ENCODE results near the gene PDE1C.

PDE1C gene

GRCh38 chr7:31874631-31875386 is 195.4 kb downstream of the PDE1C start:
- H3K27ac ChIP-seq, result no peak overlapping the region
- H3K36me3 ChIP-seq, result peaks cover 18% of the 10 kb centered on the region
- DNase-seq, result no peak
- no peak for TF ChIP-seq CTCF (IDR thresholded peaks at IDR 0.05; ENCODE audit: low read depth, low read length)
- H3K9me3 ChIP-seq (ENCODE audit: severe bottlenecking), result no peaks in the 10 kb centered on the region
- H3K4me3 ChIP-seq (ENCODE audit: low read depth, low read length), result no peak overlapping the region
- no peaks in the 10 kb centered on the region for H3K27me3 ChIP-seq (ENCODE audit: insufficient read depth, low read depth, severe bottlenecking)

- Histone ChIP-seq H3K36me3 (peaks cover 14% of the 10 kb centered on the region), H3K4me3 (ENCODE audit: low read depth, low read length) (no peak overlapping the region), H3K27me3 (ENCODE audit: insufficient read depth, low read depth, severe bottlenecking) (no peaks in the 10 kb centered on the region), H3K27ac (no peak overlapping the region), H3K9me3 (ENCODE audit: severe bottlenecking) (no peaks in the 10 kb centered on the region)
- no peak for TF ChIP-seq CTCF (IDR thresholded peaks at IDR 0.05; ENCODE audit: low read depth, low read length)
- DNase-seq, result no peak
Observed at GRCh38 chr7:31873816-31874597, 196.2 kb downstream of the PDE1C start.

- no peak for DNase-seq
- no peaks in the 10 kb centered on the region for H3K9me3 ChIP-seq (ENCODE audit: severe bottlenecking)
- H3K36me3 ChIP-seq, result peaks cover 5% of the 10 kb centered on the region
- no peak overlapping the region for H3K4me3 ChIP-seq (ENCODE audit: low read depth, low read length)
- H3K27ac ChIP-seq, result no peak overlapping the region
- no peak for TF ChIP-seq CTCF (IDR thresholded peaks at IDR 0.05; ENCODE audit: low read depth, low read length)
- no peaks in the 10 kb centered on the region for H3K27me3 ChIP-seq (ENCODE audit: insufficient read depth, low read depth, severe bottlenecking)
Observed at GRCh38 chr7:31872545-31873370, 197.4 kb downstream of the PDE1C start.

GRCh38 chr7:31864646-31865045 is 205.6 kb downstream of the PDE1C start:
- TF ChIP-seq CTCF (IDR thresholded peaks at IDR 0.05; ENCODE audit: low read depth, low read length), result no peak
- DNase-seq, result no peak
- no peak overlapping the region for H3K4me3 ChIP-seq (ENCODE audit: low read depth, low read length)

GRCh38 chr7:31860925-31861324 is 209.3 kb downstream of the PDE1C start:
- Histone ChIP-seq H3K4me3 (ENCODE audit: low read depth, low read length) (no peak overlapping the region), H3K27me3 (ENCODE audit: insufficient read depth, low read depth, severe bottlenecking) (no peaks in the 10 kb centered on the region), H3K36me3 (peaks cover 8% of the 10 kb centered on the region), H3K9me3 (ENCODE audit: severe bottlenecking) (no peaks in the 10 kb centered on the region), H3K27ac (no peak overlapping the region)
- DNase-seq, result no peak
- no peak for TF ChIP-seq CTCF (IDR thresholded peaks at IDR 0.05; ENCODE audit: low read depth, low read length)

More at GRCh38 chr7:31864646-31865045, 205.6 kb downstream of the PDE1C start:
- peaks cover 8% of the 10 kb centered on the region for H3K36me3 ChIP-seq
- H3K27me3 ChIP-seq (ENCODE audit: insufficient read depth, low read depth, severe bottlenecking), result no peaks in the 10 kb centered on the region
- no peaks in the 10 kb centered on the region for H3K9me3 ChIP-seq (ENCODE audit: severe bottlenecking)
- H3K27ac ChIP-seq, result no peak overlapping the region

Measured in WERI-Rb-1 (cell line).